ENCODE measurements around the gene FNIP2. TPM values are rescaled to one million over a fixed set of nuclear protein-coding genes. Genes with fewer than 3 reads are reported as not detected.

Gene FNIP2
- total and polyA plus RNA-seq, 10 of the 15 experiments (the other 5 are each of a cell fraction or from before 2014, with no cell fraction given): 0.03 to 0.38 (median 0.15) TPM

- no peak for TF ChIP-seq ZNF687 (IDR thresholded peaks at IDR 0.05)
- no peak for TF ChIP-seq BACH1 (IDR thresholded peaks at IDR 0.05; ENCODE audit: borderline replicate concordance)
Observed at GRCh38 chr4:158903472-158904043, 134.7 kb downstream of the FNIP2 start (continued).

GRCh38 chr4:158904815-158905214 is 136.0 kb downstream of the FNIP2 start:
- no TSS peak for BruUV-seq (replicated peaks)
- POLR2A ChIA-PET: interaction anchor here (0.7 to 1.1 kb wide), 2 partner anchors 14 to 112 kb away, joined by 3 read pairs; no protein-coding TSS in a partner anchor
- no peaks in the 10 kb centered on the region for H4K20me1 ChIP-seq (ENCODE audit: control insufficient read depth, insufficient read depth)
- H3K27ac ChIP-seq (ENCODE audit: control insufficient read depth, insufficient read depth): no peak overlapping the region
- DNase-seq (ENCODE audit: low read depth, low spot score) (no peak), ATAC-seq (no peak), FAIRE-seq (no peak)
- WGBS (ENCODE audit: insufficient coverage, insufficient replicate concordance, low lambda C conversion rate, missing lambda C conversion rate): 85% methylated on average over 1 of the region's 1 CpG
- SMC1A ChIA-PET (ENCODE audit: uncharacterized antibody, unreplicated experiment): interaction anchor here (0.6 to 2.7 kb wide), 11 partner anchors 10 to 327 kb away, joined by 3 to 18 read pairs (median 3); no protein-coding TSS in a partner anchor
- H2AFZ ChIP-seq (ENCODE audit: control insufficient read depth, low read depth, low read length): no peak overlapping the region
- no peaks in the 10 kb centered on the region for H3K36me3 ChIP-seq (ENCODE audit: control insufficient read depth in 2 of 2, insufficient read depth in 2 of 2, low read length in 1 of 2)
- no peak overlapping the region for H3K9ac ChIP-seq (ENCODE audit: control insufficient read depth, insufficient read depth, low read length)
- CTCF ChIA-PET: interaction anchor here (0.8 to 2.7 kb wide), 6 partner anchors 9 to 297 kb away, joined by 3 to 9 read pairs (median 6); no protein-coding TSS in a partner anchor
- no peaks in the 10 kb centered on the region for H3K79me2 ChIP-seq (ENCODE audit: control insufficient read depth, insufficient read depth, low read length)
- in situ Hi-C loops (cut with MboI): no loop called here
- no peak overlapping the region for H3K4me3 ChIP-seq
- RAD21 ChIA-PET (ENCODE audit: unreplicated experiment): interaction anchor here (1.0 to 1.3 kb wide), 2 partner anchors 111 to 302 kb away, joined by 4 read pairs; no protein-coding TSS in a partner anchor
- H3K9me3 ChIP-seq (replicated peaks; ENCODE audit: control insufficient read depth, insufficient read depth, low read length): no peaks in the 10 kb centered on the region; the same call in 2 of the 3 replicates
- intact Hi-C loops (cut with micrococcal nuclease; ENCODE audit: unreplicated experiment): loop anchor here (5.0 kb wide), 1 partner anchor 38 kb away; no protein-coding TSS in a partner anchor
- peaks cover 4% of the 10 kb centered on the region; the same call in 1 of the 2 replicates for H3K4me1 ChIP-seq (ENCODE audit: control insufficient read depth, insufficient read depth, low read length)
- no peaks in the 10 kb centered on the region for H3K27me3 ChIP-seq (replicated peaks in 1 of 2; ENCODE audit: control insufficient read depth in 2 of 2, insufficient read depth in 2 of 2, low read length in 1 of 2)
- H3K4me2 ChIP-seq (ENCODE audit: control insufficient read depth, insufficient read depth): no peak overlapping the region
- TF ChIP-seq SUPT20H (IDR thresholded peaks at IDR 0.05; ENCODE audit: borderline replicate concordance, control insufficient read depth, low read depth, low read length): no peak
- no peak for TF ChIP-seq BCL11A (IDR thresholded peaks at IDR 0.05; ENCODE audit: low read depth, low read length)
- no peak for TF ChIP-seq ZBTB4 (CRISPR knock-in tag; IDR thresholded peaks at IDR 0.05)
- TF ChIP-seq DPF2 (IDR thresholded peaks at IDR 0.05): no peak
- no peak for TF ChIP-seq REST (IDR thresholded peaks at IDR 0.05; ENCODE audit: low read depth, low read length)
- TF ChIP-seq ZBTB33 (IDR thresholded peaks at IDR 0.05): no peak

All from GM12878 (cell line).